HUDEP-2 (cell line): ENCODE results near the gene SLIT1.

Experiments
- DNase-seq, 76 experiments: peaks; one replicate each; lab custom pipeline; 2025; ENCODE audit not compliant: unreplicated experiment in 76 of 76; lab: John Stamatoyannopoulos, UW

The SLIT1 gene

DNA sequence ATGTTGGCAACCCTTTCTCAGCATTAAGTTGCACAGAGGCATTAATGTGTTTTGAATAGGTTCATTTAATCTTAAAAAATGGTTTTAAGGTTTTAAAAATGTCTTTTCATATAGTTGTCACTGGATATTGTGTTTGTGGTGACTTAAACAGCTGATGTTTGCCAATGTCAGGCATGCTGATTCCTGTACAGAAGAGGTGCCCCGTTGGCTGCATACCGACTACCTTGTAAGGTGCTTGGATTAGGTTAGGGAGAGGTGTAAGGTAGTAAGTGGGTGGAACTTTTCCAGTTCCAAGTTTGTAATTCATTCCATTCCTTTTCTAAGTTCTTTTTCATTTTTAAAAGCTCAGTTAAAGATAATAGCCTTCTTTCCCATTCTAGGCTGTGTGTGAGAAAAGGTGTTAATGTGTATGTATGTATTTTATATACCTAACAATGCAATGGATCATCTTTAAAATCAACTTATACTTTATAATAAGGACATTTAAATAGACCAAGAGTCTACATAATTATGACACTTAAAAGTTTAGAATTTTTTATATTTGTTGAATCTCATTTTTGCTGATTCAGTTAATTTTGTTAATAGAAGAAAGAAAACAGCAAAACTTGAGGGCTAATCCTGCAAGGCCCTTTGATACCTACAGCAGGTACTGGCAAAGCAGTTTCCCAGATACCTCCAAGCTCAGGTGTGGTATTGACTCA, 198.5 kb downstream of the SLIT1 start:
- DNase-seq: no peak

- no peak for DNase-seq
Observed at GRCh38 chr10:96986200-96986856, 199.4 kb downstream of the SLIT1 start.

- no peak for DNase-seq
Observed at GRCh38 chr10:96984541-96985131, 201.1 kb downstream of the SLIT1 start.

DNA sequence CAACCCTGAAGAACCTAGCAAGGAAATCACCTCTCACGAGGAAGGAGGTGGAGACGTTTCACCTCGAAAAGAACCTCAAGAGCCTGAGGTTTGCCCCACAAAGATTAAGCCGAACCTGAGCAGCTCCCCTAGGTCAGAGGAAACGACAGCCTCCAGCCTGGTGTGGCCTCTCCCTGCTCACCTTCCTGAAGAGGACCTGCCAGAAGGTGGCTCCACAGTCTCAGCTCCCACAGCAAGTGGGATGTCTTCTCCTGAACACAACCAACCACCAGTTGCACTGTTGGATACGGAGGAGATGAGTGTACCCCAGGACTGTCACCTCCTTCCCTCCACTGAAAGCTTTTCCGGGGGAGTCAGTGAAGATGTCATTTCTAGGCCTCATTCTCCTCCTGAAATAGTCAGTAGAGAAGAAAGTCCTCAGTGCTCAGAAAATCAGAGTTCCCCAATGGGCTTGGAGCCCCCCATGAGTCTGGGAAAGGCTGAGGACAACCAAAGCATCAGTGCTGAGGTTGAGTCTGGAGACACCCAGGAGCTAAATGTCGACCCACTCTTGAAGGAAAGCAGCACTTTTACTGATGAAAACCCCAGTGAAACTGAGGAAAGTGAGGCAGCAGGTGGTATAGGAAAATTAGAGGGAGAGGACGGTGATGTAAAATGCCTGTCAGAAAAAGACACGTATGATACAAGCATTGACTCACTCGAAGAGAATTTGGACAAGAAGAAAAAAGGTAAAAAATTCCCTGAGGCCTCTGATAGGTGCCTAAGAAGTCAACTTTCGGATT, 203.4 kb downstream of the SLIT1 start:
- DNase-seq: no peak

DNA sequence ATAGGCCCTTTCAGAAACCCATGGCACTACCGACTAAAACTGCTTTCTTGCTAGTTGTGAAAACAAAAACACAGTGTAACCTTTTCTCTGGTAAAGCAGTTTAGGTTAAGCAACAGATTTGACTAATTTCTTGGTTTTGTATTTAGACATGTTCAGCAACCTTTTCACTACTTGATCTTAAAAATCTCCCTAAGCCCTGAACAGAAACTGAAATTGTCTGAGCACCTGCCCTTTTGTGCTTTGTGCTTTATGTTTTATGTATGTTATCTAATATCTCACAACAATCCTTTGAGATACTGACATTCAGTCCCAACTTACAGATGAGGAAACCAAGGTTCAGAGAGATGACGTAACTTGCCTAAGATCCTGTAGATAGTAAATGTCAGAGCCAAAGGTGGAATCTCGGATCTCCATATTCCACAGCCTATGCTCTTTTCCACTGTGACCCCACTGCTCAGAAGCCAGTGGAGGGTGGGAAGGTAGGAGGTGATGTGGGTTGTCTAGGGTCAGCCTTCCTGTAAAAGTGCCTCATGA, 207.1 kb downstream of the SLIT1 start:
- no peak for DNase-seq

GRCh38 chr10:96975136-96975535, 210.6 kb downstream of the SLIT1 start:
- no peak for DNase-seq

DNA sequence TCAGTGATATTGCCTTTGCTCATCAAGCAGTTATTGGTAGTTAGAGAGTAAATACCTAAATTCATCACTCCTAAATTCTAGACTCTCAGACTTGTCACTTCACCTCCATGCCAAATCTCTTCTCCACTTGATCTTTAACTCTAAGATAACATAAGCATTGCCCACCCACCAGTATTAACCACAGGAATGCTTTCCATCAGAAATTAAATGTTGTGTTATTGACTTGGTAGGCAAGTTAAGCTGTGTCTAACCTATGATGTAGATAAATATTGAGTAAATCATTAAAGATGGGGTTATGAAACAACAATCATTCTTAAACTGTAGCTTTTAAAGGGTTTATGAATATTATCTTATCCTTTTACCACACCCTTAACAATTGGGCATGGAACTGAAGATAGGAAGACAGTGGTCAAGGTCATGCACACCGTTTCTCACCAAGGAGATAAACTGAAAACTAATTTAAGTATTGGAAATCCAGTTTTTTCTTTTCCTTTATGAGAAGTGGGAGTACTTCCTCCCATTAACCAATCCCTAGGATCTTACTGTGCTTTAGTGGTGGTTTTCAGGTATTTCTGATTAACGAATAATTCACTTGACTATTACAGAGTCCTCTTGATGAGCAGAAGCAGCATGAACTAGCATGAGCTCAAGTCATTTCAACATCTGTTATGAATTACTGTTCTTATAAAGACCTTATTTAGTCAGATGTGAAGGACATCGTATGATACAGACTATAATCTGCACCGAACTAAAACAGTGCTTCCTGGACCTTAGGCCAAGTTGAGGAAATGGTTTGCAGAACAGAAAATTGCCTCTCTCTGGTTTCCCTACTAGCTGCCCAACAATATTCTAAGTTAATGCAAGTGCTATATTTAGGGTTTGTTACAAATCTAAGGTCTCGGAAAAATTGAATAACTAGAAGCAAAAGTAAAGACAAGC, 211.7 kb downstream of the SLIT1 start:
- peak in 2 of 76 experiments; percentile 3 to 21 for DNase-seq

DNA sequence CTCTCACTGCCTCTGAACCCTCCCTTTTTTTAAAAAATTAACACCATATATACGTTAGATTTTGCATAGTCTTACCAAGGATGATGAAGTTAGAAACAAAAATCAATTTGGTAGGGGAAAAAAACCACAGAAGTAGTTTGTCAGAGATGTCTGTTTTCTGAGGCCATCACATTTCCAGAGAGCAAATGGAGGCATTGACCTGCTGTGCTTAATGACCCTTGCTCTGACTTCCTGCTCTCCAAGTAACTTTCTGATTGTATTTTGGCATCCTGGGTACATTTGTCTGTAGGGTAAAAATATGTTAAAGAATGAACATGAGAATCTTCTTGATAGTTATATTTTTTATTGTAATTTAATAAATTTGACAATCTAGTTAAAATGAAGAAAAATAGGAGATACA, 213.5 kb downstream of the SLIT1 start:
- DNase-seq: no peak

DNA sequence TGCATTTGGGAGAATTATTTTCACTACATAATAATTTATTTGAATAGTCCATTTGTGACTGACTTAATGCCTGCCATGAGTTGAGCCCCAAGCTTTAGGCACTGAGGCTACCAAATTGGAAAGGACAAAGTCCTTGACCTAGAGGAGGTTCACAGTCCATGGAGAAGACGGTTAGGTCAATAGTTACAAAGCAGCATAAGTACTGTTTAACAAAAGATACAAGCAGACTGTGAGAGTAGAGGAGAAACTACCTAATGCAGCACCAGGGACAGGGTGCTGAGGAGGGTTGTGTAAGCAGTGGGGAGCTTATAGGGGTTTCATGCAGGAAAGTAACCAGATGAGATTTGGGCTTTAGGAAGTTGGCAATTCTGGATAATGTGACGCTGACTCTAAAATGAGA, 214.4 kb downstream of the SLIT1 start:
- DNase-seq: no peak

GRCh38 chr10:96968682-96969423, 216.9 kb downstream of the SLIT1 start:
- peak in 4 of 76 experiments; percentile 15 to 29 (median 23) for DNase-seq

GRCh38 chr10:96967847-96968246, 217.9 kb downstream of the SLIT1 start:
- DNase-seq: no peak

DNA sequence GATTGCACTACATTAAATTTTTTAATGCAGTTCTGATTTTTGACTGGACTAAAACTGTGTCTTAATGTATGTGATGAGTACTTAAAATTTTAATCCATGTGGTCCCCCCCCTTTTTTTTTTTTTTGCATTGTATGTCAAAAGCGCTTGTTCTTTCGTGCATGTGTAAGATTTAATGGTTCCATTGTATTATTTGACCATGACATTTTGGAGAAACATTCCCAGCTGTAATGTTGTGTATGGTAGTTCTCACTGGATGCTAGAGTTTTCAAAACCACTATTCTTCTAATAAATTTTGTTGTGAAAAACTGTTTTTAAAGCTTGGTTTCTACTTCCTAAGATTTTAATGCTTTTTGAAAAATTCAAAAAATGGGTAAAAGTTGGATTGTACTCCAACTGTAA, 221.6 kb downstream of the SLIT1 start:
- DNase-seq: no peak

DNA sequence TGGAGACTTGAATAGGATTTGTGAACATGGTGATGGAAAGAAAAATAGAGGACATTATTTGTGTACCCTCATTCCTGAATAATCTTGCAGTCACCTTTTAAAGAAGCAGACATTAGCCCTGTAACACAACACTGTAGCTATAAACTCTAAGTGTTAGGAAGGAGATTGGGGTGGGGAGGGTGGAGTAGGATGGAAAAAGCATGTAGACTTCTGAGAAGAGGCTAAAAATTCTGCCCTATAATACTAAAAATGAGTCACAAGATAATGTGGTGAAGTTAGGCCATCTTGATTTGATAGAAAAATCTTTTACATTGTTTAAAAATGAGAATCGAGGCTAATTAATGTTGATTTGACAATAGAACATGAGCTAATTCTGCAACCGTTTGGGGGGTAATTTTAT, 224.9 kb downstream of the SLIT1 start:
- DNase-seq: peak in 2 of 76 experiments; percentile 3 to 20

GRCh38 chr10:96959733-96960132, 226.0 kb downstream of the SLIT1 start:
- no peak for DNase-seq

GRCh38 chr10:96958071-96958470, 227.7 kb downstream of the SLIT1 start:
- no peak for DNase-seq

DNA sequence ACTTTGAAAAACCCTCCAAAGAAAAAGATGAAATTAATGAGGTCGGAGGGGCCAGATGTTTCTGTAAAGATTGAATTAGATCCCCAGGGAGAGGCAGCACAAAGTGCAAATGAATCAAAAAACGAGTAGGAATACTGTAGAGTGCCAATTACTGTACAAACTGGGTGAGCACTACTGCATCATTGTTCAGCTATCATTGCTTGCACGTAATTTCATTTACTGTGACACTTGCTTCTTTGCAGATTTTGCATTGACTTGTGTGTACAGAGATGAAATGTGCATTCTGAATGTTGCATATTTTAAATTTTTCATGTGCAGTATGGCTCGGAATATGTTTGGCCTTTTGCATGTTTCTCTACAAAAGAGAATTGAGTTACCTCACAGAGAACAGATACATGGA, 230.0 kb downstream of the SLIT1 start:
- DNase-seq: no peak

DNA sequence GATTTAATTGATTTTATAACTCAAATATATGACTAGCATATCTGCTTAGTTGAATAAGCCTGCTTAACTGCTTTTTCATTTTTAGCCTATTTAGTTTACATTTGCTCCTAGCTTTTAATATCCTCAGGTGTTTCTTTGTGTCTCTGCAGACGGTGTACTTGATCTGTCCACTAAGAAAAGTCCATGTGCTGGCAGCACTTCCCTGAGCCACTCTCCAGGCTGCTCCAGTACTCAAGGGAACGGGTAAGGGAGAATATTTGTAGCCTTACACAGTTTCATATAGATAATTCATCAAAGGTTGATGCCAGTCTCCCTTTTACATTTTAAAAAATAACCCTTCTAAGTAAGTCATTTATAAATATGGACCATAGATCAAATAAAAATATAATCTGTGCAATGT, 233.8 kb downstream of the SLIT1 start:
- DNase-seq: no peak

DNA sequence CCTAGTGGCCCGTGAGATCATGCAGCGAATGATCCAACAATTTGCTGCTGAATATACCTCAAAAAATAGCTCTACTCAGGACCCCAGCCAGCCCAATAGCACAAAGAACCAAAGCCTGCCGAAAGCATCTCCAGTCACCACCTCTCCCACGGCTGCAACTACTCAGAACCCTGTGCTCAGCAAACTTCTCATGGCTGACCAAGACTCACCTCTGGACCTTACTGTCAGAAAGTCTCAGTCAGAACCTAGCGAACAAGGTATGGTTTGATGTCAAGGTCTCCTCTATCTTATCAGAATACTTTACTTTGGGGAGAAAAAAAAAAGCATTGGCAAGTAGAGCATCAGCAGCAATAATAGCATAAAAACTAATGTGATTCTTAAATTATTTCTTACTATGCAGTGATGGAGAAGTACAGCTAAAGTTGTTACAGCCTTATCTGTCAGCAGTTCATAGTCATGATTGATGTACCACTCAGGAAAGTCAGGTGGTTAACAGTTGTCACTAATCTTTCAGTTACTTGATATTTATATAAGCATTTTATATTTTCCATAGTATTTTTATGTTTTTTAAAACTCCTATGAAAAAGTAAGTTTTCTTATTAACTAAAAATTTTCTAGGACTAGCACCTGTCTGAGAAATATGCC, 236.6 kb downstream of the SLIT1 start:
- no peak for DNase-seq
